ENCODE measurements around the gene CAMK1D.

The CAMK1D gene

GRCh38 chr10:12380999-12381398 lies 31.7 kb downstream of the CAMK1D start:
- Histone ChIP-seq H3K27ac (ENCODE audit: low read length) (no peak overlapping the region), H3K36me3 (ENCODE audit: insufficient read depth, low read length) (no peaks in the 10 kb centered on the region), H3K4me2 (ENCODE audit: insufficient read depth, low read length) (no peak overlapping the region), H4K20me1 (ENCODE audit: insufficient read depth, low read length) (no peaks in the 10 kb centered on the region), H3K4me3 (ENCODE audit: low read depth in 1 of 2, low read length in 2 of 2) (no peak overlapping the region), H2AFZ (ENCODE audit: low read depth, low read length) (no peak overlapping the region), H3K27me3 (ENCODE audit: insufficient read depth, low read length, poor library complexity) (no peaks in the 10 kb centered on the region), H3K9ac (ENCODE audit: low read depth, low read length) (no peak overlapping the region), H3K4me1 (ENCODE audit: insufficient read depth, low read length) (no peaks in the 10 kb centered on the region), H3K79me2 (ENCODE audit: insufficient read depth, low read length) (no peaks in the 10 kb centered on the region), H3K9me3 (ENCODE audit: insufficient read depth, low read length, severe bottlenecking) (peaks cover 4% of the 10 kb centered on the region)
- DNase-seq (no peak), ATAC-seq (ENCODE audit: insufficient read depth, low read depth) (no peak)
- no peak for TF ChIP-seq EZH2 (IDR thresholded peaks at IDR 0.05; ENCODE audit: borderline replicate concordance, low read depth, low read length, severe bottlenecking)
- TF ChIP-seq, protein P1, sequence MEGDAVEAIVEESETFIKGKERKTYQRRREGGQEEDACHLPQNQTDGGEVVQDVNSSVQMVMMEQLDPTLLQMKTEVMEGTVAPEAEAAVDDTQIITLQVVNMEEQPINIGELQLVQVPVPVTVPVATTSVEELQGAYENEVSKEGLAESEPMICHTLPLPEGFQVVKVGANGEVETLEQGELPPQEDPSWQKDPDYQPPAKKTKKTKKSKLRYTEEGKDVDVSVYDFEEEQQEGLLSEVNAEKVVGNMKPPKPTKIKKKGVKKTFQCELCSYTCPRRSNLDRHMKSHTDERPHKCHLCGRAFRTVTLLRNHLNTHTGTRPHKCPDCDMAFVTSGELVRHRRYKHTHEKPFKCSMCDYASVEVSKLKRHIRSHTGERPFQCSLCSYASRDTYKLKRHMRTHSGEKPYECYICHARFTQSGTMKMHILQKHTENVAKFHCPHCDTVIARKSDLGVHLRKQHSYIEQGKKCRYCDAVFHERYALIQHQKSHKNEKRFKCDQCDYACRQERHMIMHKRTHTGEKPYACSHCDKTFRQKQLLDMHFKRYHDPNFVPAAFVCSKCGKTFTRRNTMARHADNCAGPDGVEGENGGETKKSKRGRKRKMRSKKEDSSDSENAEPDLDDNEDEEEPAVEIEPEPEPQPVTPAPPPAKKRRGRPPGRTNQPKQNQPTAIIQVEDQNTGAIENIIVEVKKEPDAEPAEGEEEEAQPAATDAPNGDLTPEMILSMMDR (IDR thresholded peaks at IDR 0.05; ENCODE audit: borderline replicate concordance, extremely low read depth, low read length, poor library complexity, severe bottlenecking): no peak

GRCh38 chr10:12381536-12382156 lies 32.3 kb downstream of the CAMK1D start:
- Histone ChIP-seq H3K4me3 (ENCODE audit: low read depth in 1 of 2, low read length in 2 of 2) (no peak overlapping the region), H2AFZ (ENCODE audit: low read depth, low read length) (no peak overlapping the region), H3K4me2 (ENCODE audit: insufficient read depth, low read length) (no peak overlapping the region), H3K9me3 (ENCODE audit: insufficient read depth, low read length, severe bottlenecking) (peaks cover 4% of the 10 kb centered on the region), H3K9ac (ENCODE audit: low read depth, low read length) (no peak overlapping the region), H3K4me1 (ENCODE audit: insufficient read depth, low read length) (no peaks in the 10 kb centered on the region), H4K20me1 (ENCODE audit: insufficient read depth, low read length) (no peaks in the 10 kb centered on the region), H3K27me3 (ENCODE audit: insufficient read depth, low read length, poor library complexity) (no peaks in the 10 kb centered on the region), H3K27ac (ENCODE audit: low read length) (no peak overlapping the region), H3K79me2 (ENCODE audit: insufficient read depth, low read length) (no peaks in the 10 kb centered on the region), H3K36me3 (ENCODE audit: insufficient read depth, low read length) (no peaks in the 10 kb centered on the region)
- DNase-seq: no peak
- TF ChIP-seq, protein P1 (IDR thresholded peaks at IDR 0.05; ENCODE audit: borderline replicate concordance, extremely low read depth, low read length, poor library complexity, severe bottlenecking): no peak
- TF ChIP-seq EZH2 (IDR thresholded peaks at IDR 0.05; ENCODE audit: borderline replicate concordance, low read depth, low read length, severe bottlenecking): no peak
- no peak for ATAC-seq (ENCODE audit: insufficient read depth, low read depth)

GRCh38 chr10:12382157-12382548 lies 32.8 kb downstream of the CAMK1D start:
- Histone ChIP-seq H3K9me3 (ENCODE audit: insufficient read depth, low read length, severe bottlenecking) (peaks cover 4% of the 10 kb centered on the region), H3K4me2 (ENCODE audit: insufficient read depth, low read length) (no peak overlapping the region), H3K4me3 (ENCODE audit: low read depth in 1 of 2, low read length in 2 of 2) (no peak overlapping the region), H2AFZ (ENCODE audit: low read depth, low read length) (no peak overlapping the region), H3K4me1 (ENCODE audit: insufficient read depth, low read length) (no peaks in the 10 kb centered on the region), H3K27ac (ENCODE audit: low read length) (no peak overlapping the region), H3K79me2 (ENCODE audit: insufficient read depth, low read length) (no peaks in the 10 kb centered on the region), H3K27me3 (ENCODE audit: insufficient read depth, low read length, poor library complexity) (no peaks in the 10 kb centered on the region), H4K20me1 (ENCODE audit: insufficient read depth, low read length) (no peaks in the 10 kb centered on the region), H3K36me3 (ENCODE audit: insufficient read depth, low read length) (no peaks in the 10 kb centered on the region), H3K9ac (ENCODE audit: low read depth, low read length) (no peak overlapping the region)
- DNase-seq: no peak
- TF ChIP-seq, protein P1 (IDR thresholded peaks at IDR 0.05; ENCODE audit: borderline replicate concordance, extremely low read depth, low read length, poor library complexity, severe bottlenecking): no peak
- TF ChIP-seq EZH2 (IDR thresholded peaks at IDR 0.05; ENCODE audit: borderline replicate concordance, low read depth, low read length, severe bottlenecking): no peak
- no peak for ATAC-seq (ENCODE audit: insufficient read depth, low read depth)

All from DND-41 (cell line).